HEK293 (cell line): Measurements from ENCODE around the gene ZNF518B.

Source experiments
- CTCF ChIA-PET: fragments of 350-600 bp; formaldehyde crosslinking; extraction: SDS; loops from one replicate; lab custom pipeline; 2021; ENCODE audit warnings: antibody characterized with exemption; lab: Yijun Ruan, JAX
- POLR2A ChIA-PET: fragments of 300-600 bp; formaldehyde crosslinking; extraction: SDS; loops from one replicate; lab custom pipeline; 2020; ENCODE audit warnings: antibody characterized with exemption, inconsistent platforms; lab: Yijun Ruan, JAX
- H3K27ac ChIP-seq: fragments of 200-500 bp; sonication (Bioruptor generic); 2 replicates; pipeline ENCODE4 v1.5.1; 2014; ENCODE audit warnings: low read depth, low read length, control low read depth, inconsistent platforms; ENCODE audit errors: extremely low read depth
- H3K36me3 ChIP-seq, 2 experiments: fragments of 200-500 bp in 1 of 2; sonication (Bioruptor generic) in 1 of 2; 1 replicate in 1 of 2; 2 replicates in 1 of 2; pipeline ENCODE4 v1.5.1; 2014 to 2017; ENCODE audit warnings: inconsistent platforms in 2 of 2, low read length in 2 of 2; ENCODE audit not compliant: control insufficient read depth in 2 of 2, insufficient read depth in 1 of 2
- H3K4me1 ChIP-seq: fragments of 200-500 bp; sonication (Bioruptor generic); 2 replicates; pipeline ENCODE4 v1.5.1; 2014; ENCODE audit warnings: mild to moderate bottlenecking, low read length, inconsistent platforms; ENCODE audit not compliant: control insufficient read depth, insufficient read depth
- H3K4me3 ChIP-seq: 2 replicates; pipeline ENCODE4 v1.5.1; 2011; ENCODE audit warnings: low read depth, mild to moderate bottlenecking, control low read depth, low read length, moderate library complexity
- H3K9me3 ChIP-seq: fragments of 200-500 bp; sonication (Bioruptor generic); 2 replicates; pipeline ENCODE4 v1.5.1; 2014; ENCODE audit warnings: low read depth, low read length, inconsistent platforms; ENCODE audit not compliant: control insufficient read depth, insufficient read depth
- HOXA7 ChIP-seq: sonication (generic); formaldehyde crosslinking; IDR thresholded peaks from 2 replicates; pipeline ENCODE4 v1.8.1; 2022; ENCODE audit warnings: missing genetic modification reagents, borderline replicate concordance
- KLF10 ChIP-seq: fragments of 450-650 bp; IDR thresholded peaks from 2 replicates; pipeline ENCODE4 v1.5.1; 2018; ENCODE audit warnings: missing biosample characterization, mild to moderate bottlenecking, missing genetic modification characterization
- PBX3 ChIP-seq: sonication (generic); formaldehyde crosslinking; IDR thresholded peaks from 2 replicates; pipeline ENCODE4 v1.8.1; 2022; ENCODE audit warnings: mild to moderate bottlenecking, moderate library complexity, missing genetic modification reagents
- SETDB1 ChIP-seq: IDR thresholded peaks from one replicate; pipeline ENCODE4 v1.6.1; 2017; ENCODE audit warnings: mild to moderate bottlenecking, low read length, moderate library complexity, mixed read lengths; ENCODE audit not compliant: insufficient read length
- ZFP41 ChIP-seq: fragments of 450-650 bp; formaldehyde crosslinking; IDR thresholded peaks from 2 replicates; pipeline ENCODE4 v1.5.1; 2016; ENCODE audit warnings: missing biosample characterization, missing genetic modification characterization, borderline replicate concordance
- ZNF174 ChIP-seq: fragments of 450-650 bp; formaldehyde crosslinking; IDR thresholded peaks from 2 replicates; pipeline ENCODE4 v1.5.0; 2017; ENCODE audit warnings: missing biosample characterization, mild to moderate bottlenecking, missing genetic modification characterization
- ZNF19 ChIP-seq: fragments of 450-650 bp; formaldehyde crosslinking; IDR thresholded peaks from 2 replicates; pipeline ENCODE4; 2016; ENCODE audit warnings: missing biosample characterization, missing genetic modification characterization, low read depth
- ZNF292 ChIP-seq: fragments of 450-650 bp; formaldehyde crosslinking; IDR thresholded peaks from 2 replicates; pipeline ENCODE4 v1.5.1; 2016; ENCODE audit warnings: low read depth, missing biosample characterization, missing genetic modification characterization, borderline replicate concordance
- ZNF324 ChIP-seq: fragments of 450-650 bp; formaldehyde crosslinking; IDR thresholded peaks from 2 replicates; pipeline ENCODE4 v1.5.1; 2016; ENCODE audit warnings: missing biosample characterization, missing genetic modification characterization
- ZNF488 ChIP-seq: fragments of 450-650 bp; formaldehyde crosslinking; IDR thresholded peaks from 2 replicates; pipeline ENCODE4 v1.5.1; 2016; ENCODE audit warnings: missing biosample characterization, missing genetic modification characterization
- ZNF514 ChIP-seq: fragments of 450-650 bp; formaldehyde crosslinking; IDR thresholded peaks from 2 replicates; pipeline ENCODE4 v1.5.1; 2016; ENCODE audit warnings: missing biosample characterization, missing genetic modification characterization
- ZNF624 ChIP-seq: fragments of 450-650 bp; formaldehyde crosslinking; IDR thresholded peaks from 2 replicates; pipeline ENCODE4 v1.5.1; 2017; ENCODE audit warnings: missing biosample characterization, missing genetic modification characterization
- ZNF629 ChIP-seq: fragments of 450-650 bp; formaldehyde crosslinking; IDR thresholded peaks from 2 replicates; pipeline ENCODE4 v1.5.1; 2017; ENCODE audit warnings: missing biosample characterization, missing genetic modification characterization
- ZNF639 ChIP-seq: fragments of 450-650 bp; formaldehyde crosslinking; IDR thresholded peaks from 2 replicates; pipeline ENCODE4 v1.5.1; 2016; ENCODE audit warnings: missing biosample characterization, missing genetic modification characterization
- ZNF654 ChIP-seq: fragments of 450-650 bp; formaldehyde crosslinking; IDR thresholded peaks from 2 replicates; pipeline ENCODE4 v1.5.1; 2016; ENCODE audit warnings: low read depth, missing biosample characterization, missing genetic modification characterization
- ZNF747 ChIP-seq: fragments of 450-650 bp; formaldehyde crosslinking; IDR thresholded peaks from 2 replicates; pipeline ENCODE4 v1.5.1; 2016; ENCODE audit warnings: missing biosample characterization, missing genetic modification characterization
- ZNF785 ChIP-seq: fragments of 450-650 bp; formaldehyde crosslinking; IDR thresholded peaks from 2 replicates; pipeline ENCODE4 v1.5.1; 2016; ENCODE audit warnings: missing biosample characterization, missing genetic modification characterization
- TF ChIP-seq, protein P1 (sequence below): fragments of 450-650 bp; formaldehyde crosslinking; IDR thresholded peaks from 2 replicates; pipeline ENCODE4 v1.5.1; 2016; ENCODE audit warnings: missing biosample characterization, missing genetic modification characterization
- TF ChIP-seq, protein P2 (sequence below): fragments of 450-650 bp; IDR thresholded peaks from 2 replicates; pipeline ENCODE4 v1.5.1; 2018; ENCODE audit warnings: missing biosample characterization, mild to moderate bottlenecking, missing genetic modification characterization

Gene ZNF518B

GRCh38 chr4:10504570-10505179 lies 47.4 kb upstream of the ZNF518B start:
- Histone ChIP-seq H3K4me3 (no peak overlapping the region), H3K4me1 (no peaks in the 10 kb centered on the region), H3K36me3 (no peaks in the 10 kb centered on the region), H3K27ac (no peak overlapping the region)
- POLR2A ChIA-PET: no interaction called here
- CTCF ChIA-PET: no interaction called here
- TF ChIP-seq, protein P1, sequence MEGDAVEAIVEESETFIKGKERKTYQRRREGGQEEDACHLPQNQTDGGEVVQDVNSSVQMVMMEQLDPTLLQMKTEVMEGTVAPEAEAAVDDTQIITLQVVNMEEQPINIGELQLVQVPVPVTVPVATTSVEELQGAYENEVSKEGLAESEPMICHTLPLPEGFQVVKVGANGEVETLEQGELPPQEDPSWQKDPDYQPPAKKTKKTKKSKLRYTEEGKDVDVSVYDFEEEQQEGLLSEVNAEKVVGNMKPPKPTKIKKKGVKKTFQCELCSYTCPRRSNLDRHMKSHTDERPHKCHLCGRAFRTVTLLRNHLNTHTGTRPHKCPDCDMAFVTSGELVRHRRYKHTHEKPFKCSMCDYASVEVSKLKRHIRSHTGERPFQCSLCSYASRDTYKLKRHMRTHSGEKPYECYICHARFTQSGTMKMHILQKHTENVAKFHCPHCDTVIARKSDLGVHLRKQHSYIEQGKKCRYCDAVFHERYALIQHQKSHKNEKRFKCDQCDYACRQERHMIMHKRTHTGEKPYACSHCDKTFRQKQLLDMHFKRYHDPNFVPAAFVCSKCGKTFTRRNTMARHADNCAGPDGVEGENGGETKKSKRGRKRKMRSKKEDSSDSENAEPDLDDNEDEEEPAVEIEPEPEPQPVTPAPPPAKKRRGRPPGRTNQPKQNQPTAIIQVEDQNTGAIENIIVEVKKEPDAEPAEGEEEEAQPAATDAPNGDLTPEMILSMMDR: no peak
- no peak for TF ChIP-seq KLF10 (tag by site-specific recombination)
- no peak for TF ChIP-seq ZNF629 (tag by site-specific recombination)
- TF ChIP-seq ZNF639 (tag by site-specific recombination): no peak
- TF ChIP-seq ZNF624 (tag by site-specific recombination): no peak
- TF ChIP-seq ZNF747 (tag by site-specific recombination): no peak
- TF ChIP-seq ZNF324: no peak
- no peak for TF ChIP-seq ZNF514
- TF ChIP-seq PBX3: no peak
- no peak for TF ChIP-seq ZNF654 (tag by site-specific recombination)
- no peak for TF ChIP-seq HOXA7 (CRISPR knock-in tag)
- no peak for TF ChIP-seq SETDB1
- no peak for TF ChIP-seq ZFP41
- no peak for TF ChIP-seq ZNF785 (tag by site-specific recombination)
- TF ChIP-seq ZNF174: no peak
- no peak for TF ChIP-seq ZNF292 (tag by site-specific recombination)
- no peak for TF ChIP-seq ZNF19 (tag by site-specific recombination)
- TF ChIP-seq, all 188 proteins: peak for 0
- no peaks in the 10 kb centered on the region for H3K9me3 ChIP-seq

DNA sequence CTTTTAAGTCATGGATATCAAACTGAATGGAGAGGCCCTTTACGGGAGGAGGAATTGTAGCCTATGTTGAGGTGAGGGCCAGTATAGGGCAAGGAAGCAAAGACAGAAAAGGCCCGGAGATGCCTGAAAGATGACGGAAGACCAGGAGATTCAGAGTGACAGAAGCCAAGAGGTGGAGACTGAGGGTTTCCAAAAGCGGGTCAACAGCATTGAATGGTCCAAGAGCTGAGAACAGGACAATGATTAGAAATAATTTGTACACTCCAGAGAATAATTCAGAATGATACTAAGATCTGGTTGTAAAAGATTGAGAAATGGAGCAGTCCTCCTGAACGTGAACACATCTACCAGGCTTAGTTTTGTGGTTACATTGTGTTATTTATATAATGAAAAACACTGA lies 45.5 kb upstream of the ZNF518B start:
- TF ChIP-seq, protein P2, sequence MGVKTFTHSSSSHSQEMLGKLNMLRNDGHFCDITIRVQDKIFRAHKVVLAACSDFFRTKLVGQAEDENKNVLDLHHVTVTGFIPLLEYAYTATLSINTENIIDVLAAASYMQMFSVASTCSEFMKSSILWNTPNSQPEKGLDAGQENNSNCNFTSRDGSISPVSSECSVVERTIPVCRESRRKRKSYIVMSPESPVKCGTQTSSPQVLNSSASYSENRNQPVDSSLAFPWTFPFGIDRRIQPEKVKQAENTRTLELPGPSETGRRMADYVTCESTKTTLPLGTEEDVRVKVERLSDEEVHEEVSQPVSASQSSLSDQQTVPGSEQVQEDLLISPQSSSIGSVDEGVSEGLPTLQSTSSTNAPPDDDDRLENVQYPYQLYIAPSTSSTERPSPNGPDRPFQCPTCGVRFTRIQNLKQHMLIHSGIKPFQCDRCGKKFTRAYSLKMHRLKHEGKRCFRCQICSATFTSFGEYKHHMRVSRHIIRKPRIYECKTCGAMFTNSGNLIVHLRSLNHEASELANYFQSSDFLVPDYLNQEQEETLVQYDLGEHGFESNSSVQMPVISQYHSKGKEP (tag by site-specific recombination): no peak
- no peak for TF ChIP-seq ZNF488 (tag by site-specific recombination)
- Histone ChIP-seq H3K27ac (no peak overlapping the region), H3K4me3 (no peak overlapping the region), H3K4me1 (no peaks in the 10 kb centered on the region), H3K9me3 (no peaks in the 10 kb centered on the region), H3K36me3 (no peaks in the 10 kb centered on the region)
- CTCF ChIA-PET: interaction anchor here (0.9 kb wide), 1 partner anchor 35 kb away, joined by 5 read pairs; no protein-coding TSS in a partner anchor
- POLR2A ChIA-PET: no interaction called here
